ENCODE results near the gene LYL1. TPM values are rescaled to one million over a fixed set of nuclear protein-coding genes. Genes with fewer than 3 reads are reported as not detected.

Gene LYL1
- total and polyA plus RNA-seq, 11 donors, result 5.2 to 19.1 (median 8.3) TPM

- H3K27ac ChIP-seq, result no peak overlapping the region
- no peaks in the 10 kb centered on the region for H3K9me3 ChIP-seq
- intact Hi-C loops (cut with DNase I), result no loop called here
- no peak for TF ChIP-seq CTCF (IDR thresholded peaks at IDR 0.05)
- no peak for TF ChIP-seq POLR2A (IDR thresholded peaks at IDR 0.05)
- WGBS, 4 donors, result 79 to 86% (median 82%) methylated on average over 8 to 11 of the region's 11 CpGs
- ATAC-seq (no peak), DNase-seq (no peak)
- peaks cover 0 to 9% (median 0%) of the 10 kb centered on the region in 12 donors for H3K4me1 ChIP-seq
- H3K36me3 ChIP-seq, result peaks cover 0 to 60% (median 44%) of the 10 kb centered on the region in 9 donors
- H3K4me3 ChIP-seq, result no peak overlapping the region
- H3K27me3 ChIP-seq, result no peaks in the 10 kb centered on the region
These were observed 37.1 kb upstream of the LYL1 start for GRCh38 chr19:13139633-13140311.

- TF ChIP-seq CTCF (IDR thresholded peaks at IDR 0.05) (no peak), POLR2A (IDR thresholded peaks at IDR 0.05) (no peak)
- WGBS, 4 donors, result 85 to 90% (median 87%) methylated on average over 10 of the region's 10 CpGs
- intact Hi-C loops (cut with DNase I), result no loop called here
- Histone ChIP-seq H3K27me3 (no peaks in the 10 kb centered on the region), H3K36me3 (peaks cover 0 to 50% (median 35%) of the 10 kb centered on the region in 9 donors), H3K27ac (no peak overlapping the region), H3K9me3 (no peaks in the 10 kb centered on the region), H3K4me1 (peaks cover 0 to 11% (median 0%) of the 10 kb centered on the region in 12 donors), H3K4me3 (no peak overlapping the region)
- ATAC-seq (no peak), DNase-seq (no peak)
These were observed 36.2 kb upstream of the LYL1 start for GRCh38 chr19:13138916-13139198.

- WGBS, 4 donors, result 90 to 91% (median 91%) methylated on average over 39 to 40 of the region's 40 CpGs
- H3K27ac ChIP-seq, result no peak overlapping the region
- DNase-seq, result no peak
- no peak overlapping the region for H3K4me3 ChIP-seq
- H3K36me3 ChIP-seq, result peaks cover 0 to 48% (median 35%) of the 10 kb centered on the region in 9 donors
- intact Hi-C loops (cut with DNase I), result no loop called here
- no peaks in the 10 kb centered on the region for H3K9me3 ChIP-seq
- no peak for ATAC-seq
- TF ChIP-seq CTCF (IDR thresholded peaks at IDR 0.05) (no peak), POLR2A (IDR thresholded peaks at IDR 0.05) (no peak)
- peaks cover 0 to 16% (median 4%) of the 10 kb centered on the region in 12 donors for H3K4me1 ChIP-seq
- no peaks in the 10 kb centered on the region for H3K27me3 ChIP-seq
These were observed 35.7 kb upstream of the LYL1 start for GRCh38 chr19:13138171-13138915.

GRCh38 chr19:13137290-13137794 is 34.7 kb upstream of the LYL1 start:
- TF ChIP-seq POLR2A (IDR thresholded peaks at IDR 0.05) (no peak), CTCF (IDR thresholded peaks at IDR 0.05) (no peak)
- DNase-seq (no peak), ATAC-seq (no peak)
- Histone ChIP-seq H3K4me3 (no peak overlapping the region), H3K27ac (no peak overlapping the region), H3K4me1 (peaks cover 0 to 23% (median 7%) of the 10 kb centered on the region in 12 donors), H3K36me3 (peaks cover 0 to 48% (median 35%) of the 10 kb centered on the region in 9 donors), H3K27me3 (no peaks in the 10 kb centered on the region), H3K9me3 (no peaks in the 10 kb centered on the region)
- intact Hi-C loops (cut with DNase I), result no loop called here
- 90 to 95% (median 92%) methylated on average over 24 to 28 of the region's 28 CpGs for WGBS, 4 donors
